ENCODE measurements around the gene SERAC1. TPM values are rescaled to one million over a fixed set of nuclear protein-coding genes. Genes with fewer than 3 reads are reported as not detected.

SERAC1 gene
- polyA plus RNA-seq, 1 of the 3 experiments (the other 2 are of a cell fraction) = 5.6 TPM

GRCh38 chr6:158115102-158115501, 53.0 kb downstream of the SERAC1 start:
- H3K4me1 ChIP-seq (ENCODE audit: control insufficient read depth in 1 of 2, insufficient read depth in 2 of 2, low read depth in 1 of 2, low read length in 1 of 2) = peaks cover 0 to 6% of the 10 kb centered on the region in 2 experiments; a peak in 1 of 4 replicates
- ChIA-PET POLR2A (no interaction called here), CTCF (interaction anchor here (0.6 to 1.5 kb wide), 2 partner anchors 17 to 163 kb away, joined by 4 to 5 read pairs; no protein-coding TSS in a partner anchor)
- H2AFZ ChIP-seq (ENCODE audit: low read depth) = no peak overlapping the region
- no peaks in the 10 kb centered on the region for H3K9me2 ChIP-seq
- no peak for TF ChIP-seq CTCF (IDR thresholded peaks at IDR 0.05)
- TF ChIP-seq ELF1 (IDR thresholded peaks at IDR 0.05) = no peak
- no peak for TF ChIP-seq FOXJ3 (CRISPR knock-in tag; IDR thresholded peaks at IDR 0.05)
- no peak for TF ChIP-seq TEAD4 (IDR thresholded peaks at IDR 0.05; ENCODE audit: borderline replicate concordance, insufficient read depth)
- TF ChIP-seq MEF2A (IDR thresholded peaks at IDR 0.05; ENCODE audit: borderline replicate concordance, low read depth) = no peak
- no peak for TF ChIP-seq USF2 (IDR thresholded peaks at IDR 0.05; ENCODE audit: borderline replicate concordance, low read depth, low read length)
- TF ChIP-seq POLR2AphosphoS5 (IDR thresholded peaks at IDR 0.05; ENCODE audit: low read depth, low read length) = no peak
- TF ChIP-seq FOSL2 (IDR thresholded peaks at IDR 0.05; ENCODE audit: borderline replicate concordance, low read depth) = no peak
- no peak for TF ChIP-seq REST (IDR thresholded peaks at IDR 0.05; ENCODE audit: low read depth, low read length)
- no peak for TF ChIP-seq GATA2 (CRISPR knock-in tag; IDR thresholded peaks at IDR 0.05)
- TF ChIP-seq CHD2 (IDR thresholded peaks at IDR 0.05; ENCODE audit: low read length, partially characterized antibody) = no peak
- no peak for TF ChIP-seq RAD21 (IDR thresholded peaks at IDR 0.05; ENCODE audit: low read length)
- no peak for TF ChIP-seq EZH2phosphoT487 (IDR thresholded peaks at IDR 0.05; ENCODE audit: borderline replicate concordance, low read depth)
- no peak for TF ChIP-seq RCOR1 (IDR thresholded peaks at IDR 0.05; ENCODE audit: low read length)
- TF ChIP-seq TAF1 (IDR thresholded peaks at IDR 0.05; ENCODE audit: borderline replicate concordance, low read depth, low read length) = no peak
- TF ChIP-seq RFX5 (IDR thresholded peaks at IDR 0.05; ENCODE audit: low read length) = no peak
- H3K4me3 ChIP-seq (ENCODE audit: low read depth in 2 of 2, low read length in 1 of 2) = no peak overlapping the region
- H3K4me2 ChIP-seq = no peak overlapping the region
- WGBS (ENCODE audit: low lambda C conversion rate) = 94% methylated on average over 3 of the region's 4 CpGs
- no peaks in the 10 kb centered on the region for H3K9me3 ChIP-seq
- peaks cover 39 to 53% of the 10 kb centered on the region in 2 experiments for H3K36me3 ChIP-seq (replicated peaks in 1 of 2; ENCODE audit: control insufficient read depth in 1 of 2, insufficient read depth in 2 of 2, low read length in 1 of 2)
- H4K20me1 ChIP-seq (ENCODE audit: insufficient read depth) = no peaks in the 10 kb centered on the region
- no peak overlapping the region for H3K27ac ChIP-seq (ENCODE audit: low read depth in 2 of 2, low read length in 1 of 2)
- H3K79me2 ChIP-seq (ENCODE audit: insufficient read depth) = no peaks in the 10 kb centered on the region
- H3K27me3 ChIP-seq (ENCODE audit: insufficient read depth) = no peaks in the 10 kb centered on the region
- DNase-seq = no peak
- H3K9ac ChIP-seq = no peak overlapping the region
- peaks cover 15% of the 10 kb centered on the region for H3F3A ChIP-seq (replicated peaks; ENCODE audit: insufficient read depth)

Measured in SK-N-SH (cell line).